ENCODE data around the gene CPEB3. TPM values are rescaled to one million over a fixed set of nuclear protein-coding genes. Genes with fewer than 3 reads are reported as not detected.
A peak's percentile ranks its signal among the peaks of the same experiment; 100 is the strongest.

Gene CPEB3
- polyA plus RNA-seq, 4 donors, result 1.5 to 3.7 (median 1.7) TPM

GRCh38 chr10:92305133-92306072, 14.5 kb upstream of the CPEB3 start:
- H3K27me3 ChIP-seq (ENCODE audit: control insufficient read depth in 3 of 3, insufficient read depth in 3 of 3, low read length in 3 of 3), result no peaks in the 10 kb centered on the region
- no peaks in the 10 kb centered on the region for H3K9me3 ChIP-seq (ENCODE audit: control insufficient read depth in 2 of 2, insufficient read depth in 1 of 2, low read depth in 1 of 2, low read length in 1 of 2)
- FAIRE-seq, result no peak
- 92 to 96% (median 93%) methylated on average over 13 of the region's 13 CpGs for WGBS, 3 donors
- no peak overlapping the region for H3K4me3 ChIP-seq (ENCODE audit: low read depth in 1 of 3, low read length in 3 of 3)
- no peaks in the 10 kb centered on the region for H3K4me1 ChIP-seq (ENCODE audit: control insufficient read depth in 3 of 3, insufficient read depth in 2 of 3, low read depth in 1 of 3, low read length in 2 of 3)
- no peak for DNase-seq
- no peak overlapping the region for H3K27ac ChIP-seq (ENCODE audit: low read depth in 1 of 3, low read length in 2 of 3)
- peaks cover 0 to 3% (median 0%) of the 10 kb centered on the region in 3 donors for H3K36me3 ChIP-seq (ENCODE audit: control insufficient read depth in 3 of 3, insufficient read depth in 2 of 3, low read depth in 1 of 3, low read length in 3 of 3)

DNA sequence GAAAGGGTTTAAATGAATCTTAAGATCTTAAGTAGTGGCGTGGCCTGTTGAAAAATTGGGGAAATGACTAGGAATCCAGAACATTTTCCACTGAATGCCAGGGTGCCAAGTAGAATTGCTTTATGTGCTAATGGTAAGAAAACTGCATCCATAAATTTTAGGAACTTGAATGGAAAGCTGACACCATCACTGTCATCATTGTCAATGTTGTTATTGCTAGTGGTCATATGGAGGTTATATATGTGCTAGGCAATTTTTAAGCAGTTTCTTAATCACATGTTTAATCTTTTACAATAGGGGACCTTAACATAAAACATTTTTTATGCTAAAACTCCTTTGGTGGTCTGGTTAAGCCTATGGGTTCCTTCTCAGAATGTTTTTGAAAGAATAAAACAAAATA, 13.2 kb upstream of the CPEB3 start:
- H3K9me3 ChIP-seq (ENCODE audit: control insufficient read depth in 2 of 2, insufficient read depth in 1 of 2, low read depth in 1 of 2, low read length in 1 of 2), result no peaks in the 10 kb centered on the region
- H3K4me1 ChIP-seq (ENCODE audit: control insufficient read depth in 3 of 3, insufficient read depth in 2 of 3, low read depth in 1 of 3, low read length in 2 of 3), result no peaks in the 10 kb centered on the region
- FAIRE-seq (no peak), DNase-seq (no peak)
- H3K27ac ChIP-seq (ENCODE audit: low read depth in 1 of 3, low read length in 2 of 3), result no peak overlapping the region
- peaks cover 0 to 8% (median 0%) of the 10 kb centered on the region in 3 donors for H3K36me3 ChIP-seq (ENCODE audit: control insufficient read depth in 3 of 3, insufficient read depth in 2 of 3, low read depth in 1 of 3, low read length in 3 of 3)
- WGBS, 3 donors, result 94 to 98% (median 96%) methylated on average over 1 of the region's 1 CpG
- no peaks in the 10 kb centered on the region for H3K27me3 ChIP-seq (ENCODE audit: control insufficient read depth in 3 of 3, insufficient read depth in 3 of 3, low read length in 3 of 3)
- no peak overlapping the region for H3K4me3 ChIP-seq (ENCODE audit: low read depth in 1 of 3, low read length in 3 of 3)

- Histone ChIP-seq H3K36me3 (ENCODE audit: control insufficient read depth in 3 of 3, insufficient read depth in 2 of 3, low read depth in 1 of 3, low read length in 3 of 3) (peaks cover 0 to 10% (median 0%) of the 10 kb centered on the region in 3 donors), H3K4me1 (ENCODE audit: control insufficient read depth in 3 of 3, insufficient read depth in 2 of 3, low read depth in 1 of 3, low read length in 2 of 3) (no peaks in the 10 kb centered on the region), H3K4me3 (ENCODE audit: low read depth in 1 of 3, low read length in 3 of 3) (no peak overlapping the region), H3K9me3 (ENCODE audit: control insufficient read depth in 2 of 2, insufficient read depth in 1 of 2, low read depth in 1 of 2, low read length in 1 of 2) (no peaks in the 10 kb centered on the region), H3K27ac (ENCODE audit: low read depth in 1 of 3, low read length in 2 of 3) (no peak overlapping the region), H3K27me3 (ENCODE audit: control insufficient read depth in 3 of 3, insufficient read depth in 3 of 3, low read length in 3 of 3) (no peaks in the 10 kb centered on the region)
- no peak for DNase-seq
- FAIRE-seq, result no peak
Observed at GRCh38 chr10:92303096-92303495, 12.2 kb upstream of the CPEB3 start.

DNA sequence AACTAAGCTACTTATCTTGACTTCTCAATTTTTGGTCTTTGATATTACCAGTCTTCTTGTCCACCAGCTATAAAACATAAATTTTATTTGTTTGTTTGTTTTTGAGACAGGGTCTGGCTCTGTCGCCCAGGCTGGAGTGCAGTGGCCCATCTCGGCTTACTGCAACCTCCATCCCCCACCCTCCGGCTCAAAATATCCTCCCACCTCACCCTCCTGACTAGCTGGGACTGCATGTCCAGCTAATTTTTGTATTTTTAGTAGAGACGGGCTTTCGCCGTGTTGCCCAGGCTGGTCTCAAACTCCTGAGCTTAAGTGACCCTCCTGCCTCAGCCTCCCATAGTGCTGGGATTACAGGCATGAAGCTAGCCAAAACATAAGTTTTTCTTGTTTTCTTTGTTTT, 7.6 kb upstream of the CPEB3 start:
- H3K9me3 ChIP-seq (ENCODE audit: control insufficient read depth in 2 of 2, insufficient read depth in 1 of 2, low read depth in 1 of 2, low read length in 1 of 2), result no peaks in the 10 kb centered on the region
- no peaks in the 10 kb centered on the region for H3K4me1 ChIP-seq (ENCODE audit: control insufficient read depth in 3 of 3, insufficient read depth in 2 of 3, low read depth in 1 of 3, low read length in 2 of 3)
- DNase-seq (no peak), FAIRE-seq (no peak)
- no peaks in the 10 kb centered on the region for H3K27me3 ChIP-seq (ENCODE audit: control insufficient read depth in 3 of 3, insufficient read depth in 3 of 3, low read length in 3 of 3)
- peaks cover 0 to 24% (median 2%) of the 10 kb centered on the region in 3 donors for H3K36me3 ChIP-seq (ENCODE audit: control insufficient read depth in 3 of 3, insufficient read depth in 2 of 3, low read depth in 1 of 3, low read length in 3 of 3)
- H3K27ac ChIP-seq (ENCODE audit: low read depth in 1 of 3, low read length in 2 of 3), result no peak overlapping the region
- no peak overlapping the region for H3K4me3 ChIP-seq (ENCODE audit: low read depth in 1 of 3, low read length in 3 of 3)
- 84 to 97% (median 92%) methylated on average over 6 of the region's 6 CpGs for WGBS, 3 donors

DNA sequence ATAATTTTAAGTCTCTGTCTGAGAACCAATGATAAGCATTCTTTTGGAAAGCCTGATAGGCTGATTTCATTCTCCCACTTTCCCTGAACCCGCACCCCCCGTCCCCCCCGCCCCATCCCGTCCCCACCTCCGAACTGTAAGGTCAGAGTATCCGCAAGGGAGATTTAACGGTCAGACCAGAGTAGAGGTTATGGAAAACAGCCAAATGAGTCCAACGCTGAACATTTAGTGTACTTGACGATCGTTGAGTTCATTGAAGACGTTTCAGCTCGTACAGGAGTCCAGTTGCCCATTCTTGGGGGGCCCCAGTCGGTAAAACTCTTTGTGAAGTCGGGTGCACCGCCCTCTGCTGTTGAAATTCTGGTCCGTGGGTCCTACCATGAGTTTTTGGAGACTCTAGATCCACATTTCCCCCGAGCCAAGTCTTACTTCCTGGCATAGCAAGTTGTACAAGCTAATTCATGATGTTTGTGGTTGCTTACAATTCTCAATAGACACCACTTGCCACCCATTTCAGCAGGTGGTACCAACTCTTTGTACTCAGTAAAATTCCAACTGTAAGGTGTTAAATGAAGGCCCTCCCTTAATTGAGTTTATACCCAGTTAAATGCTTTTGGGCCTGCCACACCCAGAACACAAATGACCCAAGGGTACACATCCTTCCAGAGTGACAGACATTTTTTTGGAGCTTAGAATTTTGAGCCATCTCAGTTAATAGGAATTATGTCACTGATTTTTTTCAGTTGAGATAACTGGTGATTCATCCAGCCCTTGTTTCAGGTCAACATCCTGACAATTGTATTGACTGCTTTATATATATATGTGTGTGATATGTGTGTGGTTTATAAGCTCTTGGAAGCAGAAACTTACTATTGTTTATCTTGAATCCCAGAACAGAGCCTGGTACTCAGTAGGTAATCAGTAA, 1.3 kb upstream of the CPEB3 start:
- WGBS, 3 donors, result 0 to 1% (median 1%) methylated on average over 17 of the region's 17 CpGs
- peak overlapping the region; percentile 88 to 99 (median 91) for H3K4me3 ChIP-seq (ENCODE audit: low read depth in 1 of 3, low read length in 3 of 3)
- no peaks in the 10 kb centered on the region for H3K9me3 ChIP-seq (ENCODE audit: control insufficient read depth in 2 of 2, insufficient read depth in 1 of 2, low read depth in 1 of 2, low read length in 1 of 2)
- H3K27me3 ChIP-seq (ENCODE audit: control insufficient read depth in 3 of 3, insufficient read depth in 3 of 3, low read length in 3 of 3), result no peaks in the 10 kb centered on the region
- H3K4me1 ChIP-seq (ENCODE audit: control insufficient read depth in 3 of 3, insufficient read depth in 2 of 3, low read depth in 1 of 3, low read length in 2 of 3), result peaks cover 0 to 4% (median 4%) of the 10 kb centered on the region in 3 donors
- FAIRE-seq (no peak), DNase-seq (peak; percentile 36 to 59)
- H3K36me3 ChIP-seq (ENCODE audit: control insufficient read depth in 3 of 3, insufficient read depth in 2 of 3, low read depth in 1 of 3, low read length in 3 of 3), result peaks cover 0 to 16% (median 2%) of the 10 kb centered on the region in 3 donors
- peak overlapping the region; percentile 2 to 89 (median 16) for H3K27ac ChIP-seq (ENCODE audit: low read depth in 1 of 3, low read length in 2 of 3)

DNA sequence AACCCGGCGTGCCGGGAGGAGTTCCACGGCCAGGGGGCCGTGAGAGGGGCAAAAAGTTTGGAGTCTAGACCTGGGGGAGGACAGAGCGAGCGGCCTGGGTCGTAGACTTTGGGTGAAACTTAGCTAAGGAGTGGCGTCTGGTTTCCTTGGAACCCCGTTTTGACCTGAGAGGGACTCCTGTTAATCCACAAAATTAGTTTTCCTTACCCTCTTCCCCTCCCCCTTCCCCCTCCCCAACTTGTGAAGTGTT, 663 bp upstream of the CPEB3 start:
- DNase-seq (no peak), FAIRE-seq (no peak)
- WGBS, 3 donors, result 1 to 2% (median 2%) methylated on average over 10 of the region's 10 CpGs

GRCh38 chr10:92290076-92290836, 622 bp downstream of the CPEB3 start:
- 0 to 1% (median 1%) methylated on average over 33 of the region's 33 CpGs for WGBS, 3 donors
- peaks cover 0 to 13% (median 0%) of the 10 kb centered on the region in 3 donors for H3K36me3 ChIP-seq (ENCODE audit: control insufficient read depth in 3 of 3, insufficient read depth in 2 of 3, low read depth in 1 of 3, low read length in 3 of 3)
- peak overlapping the region; percentile 88 to 99 (median 91) for H3K4me3 ChIP-seq (ENCODE audit: low read depth in 1 of 3, low read length in 3 of 3)
- no peaks in the 10 kb centered on the region for H3K9me3 ChIP-seq (ENCODE audit: control insufficient read depth in 2 of 2, insufficient read depth in 1 of 2, low read depth in 1 of 2, low read length in 1 of 2)
- DNase-seq (peak; percentile 59 to 60), FAIRE-seq (no peak)
- no peaks in the 10 kb centered on the region for H3K27me3 ChIP-seq (ENCODE audit: control insufficient read depth in 3 of 3, insufficient read depth in 3 of 3, low read length in 3 of 3)
- H3K4me1 ChIP-seq (ENCODE audit: control insufficient read depth in 3 of 3, insufficient read depth in 2 of 3, low read depth in 1 of 3, low read length in 2 of 3), result peaks cover 0 to 4% (median 4%) of the 10 kb centered on the region in 3 donors
- peak overlapping the region; percentile 89 to 99 (median 89) for H3K27ac ChIP-seq (ENCODE audit: low read depth in 1 of 3, low read length in 2 of 3)

More for the DNA sequence above, 663 bp upstream of the CPEB3 start:
- H3K36me3 ChIP-seq (ENCODE audit: control insufficient read depth in 3 of 3, insufficient read depth in 2 of 3, low read depth in 1 of 3, low read length in 3 of 3), result peaks cover 0 to 16% (median under 1%) of the 10 kb centered on the region in 3 donors
- peak overlapping the region; percentile 88 to 99 (median 91) for H3K4me3 ChIP-seq (ENCODE audit: low read depth in 1 of 3, low read length in 3 of 3)
- peak overlapping the region; percentile 89 to 99 (median 95) for H3K27ac ChIP-seq (ENCODE audit: low read depth in 1 of 3, low read length in 2 of 3)
- no peaks in the 10 kb centered on the region for H3K9me3 ChIP-seq (ENCODE audit: control insufficient read depth in 2 of 2, insufficient read depth in 1 of 2, low read depth in 1 of 2, low read length in 1 of 2)
- H3K27me3 ChIP-seq (ENCODE audit: control insufficient read depth in 3 of 3, insufficient read depth in 3 of 3, low read length in 3 of 3), result no peaks in the 10 kb centered on the region
- H3K4me1 ChIP-seq (ENCODE audit: control insufficient read depth in 3 of 3, insufficient read depth in 2 of 3, low read depth in 1 of 3, low read length in 2 of 3), result peaks cover 0 to 4% (median 4%) of the 10 kb centered on the region in 3 donors

All from small intestine (tissue), 7 donors.